K562 (cell line): ENCODE results near the gene COX15. TPM values are rescaled to one million over a fixed set of nuclear protein-coding genes. Genes with fewer than 3 reads are reported as not detected.
A peak's percentile ranks its signal among the peaks of the same experiment; 100 is the strongest.

ENCODE experiments used
- CC2D1A ChIP-seq: fragments of 450-650 bp; IDR thresholded peaks from 2 replicates; pipeline ENCODE4 v1.6.1; 2017; ENCODE audit warnings: mild to moderate bottlenecking
- FOS ChIP-seq: IDR thresholded peaks from 3 replicates; pipeline ENCODE4 v1.6.1; 2011; ENCODE audit not compliant: insufficient read length; ENCODE audit errors: extremely low read depth
- GABPA ChIP-seq: fragments of 200-800 bp; sonication (Bioruptor generic); conservative IDR thresholded peaks from 2 replicates; pipeline ENCODE4 v1.6.1; 2016; ENCODE audit warnings: low read depth, missing genetic modification characterization, missing compliant biosample characterization
- GTF2B ChIP-seq: IDR thresholded peaks from 2 replicates; pipeline ENCODE4 v1.6.1; 2011; ENCODE audit not compliant: insufficient read length; ENCODE audit errors: extremely low read depth
- HMG20B ChIP-seq: fragments of 250-450 bp; sonication (Bioruptor Pico); IDR thresholded peaks from 2 replicates; pipeline ENCODE4 v1.5.0; 2021; ENCODE audit warnings: mild to moderate bottlenecking
- HMGN3 ChIP-seq: IDR thresholded peaks from 2 replicates; pipeline ENCODE4 v1.6.1; 2011; ENCODE audit warnings: borderline replicate concordance, low read depth, mild to moderate bottlenecking, mixed read lengths, low read length; ENCODE audit not compliant: insufficient read length; ENCODE audit errors: extremely low read depth
- HMGXB4 ChIP-seq: sonication (generic); formaldehyde crosslinking; IDR thresholded peaks from 2 replicates; pipeline ENCODE4 v1.8.1; 2023; ENCODE audit warnings: mild to moderate bottlenecking, missing genetic modification reagents
- HNRNPH1 ChIP-seq: fragments of 200-400 bp; formaldehyde crosslinking; optimal IDR thresholded peaks from 2 replicates; pipeline ENCODE3; 2017; ENCODE audit warnings: low read depth, mild to moderate bottlenecking, low read length, moderate library complexity
- MTA3 ChIP-seq: fragments of 450-650 bp; formaldehyde crosslinking; IDR thresholded peaks from 2 replicates; pipeline ENCODE4 v1.6.1; 2017; ENCODE audit warnings: mild to moderate bottlenecking, borderline replicate concordance
- NFYB ChIP-seq: IDR thresholded peaks from 2 replicates; pipeline ENCODE4 v1.6.1; 2011; ENCODE audit warnings: mild to moderate bottlenecking, moderate library complexity; ENCODE audit not compliant: insufficient read length; ENCODE audit errors: extremely low read depth
- POLR2H ChIP-seq: IDR thresholded peaks from 2 replicates; pipeline ENCODE4 v1.6.1; 2016; ENCODE audit warnings: missing genetic modification characterization, low read depth, mild to moderate bottlenecking, control low read depth, missing compliant biosample characterization, moderate library complexity
- WHSC1 ChIP-seq: IDR thresholded peaks from one replicate; pipeline ENCODE4 v1.6.1; 2012; ENCODE audit warnings: low read length, control low read depth, inconsistent platforms
- ZBTB1 ChIP-seq: sonication (generic); formaldehyde crosslinking; IDR thresholded peaks from 2 replicates; pipeline ENCODE4 v1.8.1; 2023; ENCODE audit warnings: missing genetic modification reagents, low read depth, mild to moderate bottlenecking, borderline replicate concordance
- ZC3H4 ChIP-seq: sonication (generic); formaldehyde crosslinking; IDR thresholded peaks from 2 replicates; pipeline ENCODE4 v1.9.0; 2021; ENCODE audit warnings: missing genetic modification reagents, borderline replicate concordance
- ZNF239 ChIP-seq: fragments of 250-450 bp; sonication (Bioruptor Pico); IDR thresholded peaks from 2 replicates; pipeline ENCODE4 v1.4.0; 2020; ENCODE audit warnings: mild to moderate bottlenecking
- ZNF282 ChIP-seq: sonication (generic); formaldehyde crosslinking; IDR thresholded peaks from 2 replicates; pipeline ENCODE4 v1.8.1; 2023; ENCODE audit warnings: missing genetic modification reagents
- ZNF316 ChIP-seq: fragments of 450-650 bp; IDR thresholded peaks from 2 replicates; pipeline ENCODE4 v1.6.1; 2016
- ZNF592 ChIP-seq: fragments of 450-650 bp; IDR thresholded peaks from 2 replicates; pipeline ENCODE4 v1.6.1; 2017; ENCODE audit warnings: antibody characterized with exemption, mild to moderate bottlenecking
- ZNF79 ChIP-seq: fragments of 250-450 bp; sonication (Bioruptor Pico); IDR thresholded peaks from 2 replicates; pipeline ENCODE4 v1.4.0; 2020; ENCODE audit warnings: low read depth, mild to moderate bottlenecking, moderate library complexity
- polyA plus RNA-seq, 8 experiments: library from polyadenylated mRNA; depleted of rRNA in 4 of 8; stranded (reverse) in 5 of 8; unstranded in 3 of 8; fragments of >200 nt; fragmentation: Nextera tagmentation in 2 of 8; fragmentation: Illumina TruSeq in 1 of 8; extraction: Ambion mirVana in 2 of 8; extraction: Trizol in 1 of 8; gene quantifications; 2 replicates each; pipeline versions ENCODE4 v1.2.1 to v1.2.3, GENCODE V29; 2011 to 2014; ENCODE audit warnings: inconsistent platforms in 1 of 8, missing spikeins in 1 of 8
- total RNA-seq, 7 experiments: library from RNA; depleted of rRNA in 6 of 7; stranded (reverse); fragments of >200 nt in 6 of 7; fragmentation: Illumina TruSeq in 2 of 7; extraction: Trizol in 2 of 7; gene quantifications; 2 replicates each; pipeline versions ENCODE4 v1.2.1 to v1.2.3, GENCODE V29; 2011 to 2021; ENCODE audit warnings: low replicate concordance in 1 of 7

COX15 gene
- total and polyA plus RNA-seq, 9 of the 15 experiments (the other 6 are each of a cell fraction or from before 2014, with no cell fraction given), result 17.4 to 45.1 (median 23.7) TPM

- TF ChIP-seq ZNF592 (no peak), HNRNPH1 (no peak), FOS (no peak), POLR2H (no peak), ZNF282 (no peak), HMGXB4 (no peak), MTA3 (no peak), HMGN3 (no peak), NFYB (no peak), GABPA (no peak), ZNF239 (CRISPR knock-in tag) (no peak), WHSC1 (no peak), ZC3H4 (CRISPR knock-in tag) (no peak), ZNF79 (CRISPR knock-in tag) (no peak), ZNF316 (peak; percentile 87), CC2D1A (no peak), HMG20B (CRISPR knock-in tag) (no peak), GTF2B (no peak), ZBTB1 (no peak)
Observed at GRCh38 chr10:99740933-99741559, 9.1 kb upstream of the COX15 start (continued).
